ENCODE data around the gene ABHD16B.

Gene ABHD16B

DNA sequence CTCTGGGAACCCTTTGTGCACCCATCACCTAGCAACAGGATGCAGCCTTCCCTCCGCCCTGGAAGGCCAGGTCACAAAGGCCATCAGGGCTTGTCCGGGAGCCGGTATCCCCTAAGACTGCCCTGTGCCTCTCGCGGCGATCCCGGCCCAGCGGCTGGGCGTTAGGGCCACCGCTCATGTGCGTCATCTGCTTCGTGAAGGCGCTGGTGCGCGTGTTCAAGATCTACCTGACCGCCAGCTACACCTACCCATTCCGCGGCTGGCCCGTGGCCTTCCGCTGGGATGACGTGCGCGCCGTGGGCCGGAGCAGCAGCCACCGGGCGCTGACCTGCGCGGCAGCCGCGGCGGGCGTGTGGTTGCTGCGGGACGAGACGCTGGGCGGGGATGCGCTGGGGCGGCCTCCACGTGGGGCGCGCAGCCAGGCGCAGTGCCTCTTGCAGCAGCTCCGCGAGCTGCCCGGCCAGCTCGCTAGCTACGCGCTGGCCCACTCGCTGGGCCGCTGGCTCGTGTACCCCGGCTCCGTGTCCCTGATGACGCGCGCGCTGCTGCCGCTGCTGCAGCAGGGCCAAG is at the start of gene ABHD16B:
ABHD16B (plus strand) TSS at position 134 of the 570 bp plus-strand sequence; CDS start at position 177, 43 bp downstream.
- H3K9ac ChIP-seq (ENCODE audit: low read length in 5 of 5): no peak within 1 kb of the TSS
- no peaks in the 10 kb centered on the region for H3K9me3 ChIP-seq (ENCODE audit: control insufficient read depth in 5 of 5, low read length in 5 of 5)
- peaks cover 0 to 16% (median 11%) of the 10 kb centered on the region in 5 donors for H3K36me3 ChIP-seq (ENCODE audit: control insufficient read depth in 5 of 5, insufficient read depth in 5 of 5, low read length in 5 of 5)
- peaks cover 0 to 21% (median 10%) of the 10 kb centered on the region in 5 donors for H3K27me3 ChIP-seq (ENCODE audit: control insufficient read depth in 5 of 5, insufficient read depth in 4 of 5, low read length in 5 of 5)
- H3K27ac ChIP-seq (ENCODE audit: low read depth, low read length): no peak within 1 kb of the TSS
- H3K4me3 ChIP-seq (ENCODE audit: low read depth in 1 of 5, low read length in 5 of 5): no peak within 1 kb of the TSS
- peaks cover 14 to 77% (median 58%) of the 10 kb centered on the region in 5 donors for H3K4me1 ChIP-seq (ENCODE audit: control insufficient read depth in 5 of 5, insufficient read depth in 5 of 5, low read length in 5 of 5)

DNA sequence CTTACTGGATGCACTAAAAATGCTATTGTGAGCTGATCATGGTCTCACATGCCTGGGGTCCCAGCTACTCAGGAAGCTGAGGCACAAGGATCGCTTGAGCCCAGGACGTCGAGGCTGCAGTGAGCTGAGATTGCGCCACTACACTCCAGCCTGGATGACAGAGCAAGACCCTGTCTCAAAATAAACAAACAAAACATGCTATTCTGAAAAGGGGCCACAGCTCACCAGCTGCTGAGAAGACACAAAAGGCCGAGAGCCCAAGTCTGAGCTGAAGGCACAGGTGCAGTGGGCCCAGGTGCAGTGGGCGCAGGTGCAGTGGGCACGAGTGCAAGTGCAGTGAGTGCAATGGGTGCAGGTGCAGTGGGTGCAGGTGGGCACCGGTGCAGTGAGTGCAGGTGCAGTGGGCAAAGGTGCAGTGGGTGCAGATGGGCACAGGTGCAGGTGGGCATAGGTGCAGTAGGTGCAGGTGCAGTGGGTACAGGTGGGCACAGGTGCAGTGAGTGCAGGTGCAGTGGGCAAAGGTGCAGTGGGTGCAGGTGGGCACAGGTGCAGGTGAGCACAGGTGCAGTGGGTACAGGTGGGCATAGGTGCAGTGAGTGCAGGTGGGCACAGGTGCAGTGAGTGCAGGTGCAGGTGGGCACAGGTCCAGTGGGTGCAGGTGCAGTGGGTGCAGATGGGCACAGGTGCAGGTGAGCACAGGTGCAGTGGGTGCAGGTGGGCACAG is 46.2 kb upstream of the ABHD16B start:
- H3K27me3 ChIP-seq (ENCODE audit: control insufficient read depth in 5 of 5, insufficient read depth in 4 of 5, low read length in 5 of 5): no peaks in the 10 kb centered on the region
- H3K4me1 ChIP-seq (ENCODE audit: control insufficient read depth in 5 of 5, insufficient read depth in 5 of 5, low read length in 5 of 5): peaks cover 0 to 39% (median 10%) of the 10 kb centered on the region in 5 donors
- H3K27ac ChIP-seq (ENCODE audit: low read depth, low read length): no peak overlapping the region
- peak overlapping the region in 1 of 5 donors; percentile 6 for H3K4me3 ChIP-seq (ENCODE audit: low read depth in 1 of 5, low read length in 5 of 5)
- H3K36me3 ChIP-seq (ENCODE audit: control insufficient read depth in 5 of 5, insufficient read depth in 5 of 5, low read length in 5 of 5): peaks cover 0 to 11% (median 8%) of the 10 kb centered on the region in 5 donors
- no peak overlapping the region for H3K9ac ChIP-seq (ENCODE audit: low read length in 5 of 5)
- H3K9me3 ChIP-seq (ENCODE audit: control insufficient read depth in 5 of 5, low read length in 5 of 5): no peaks in the 10 kb centered on the region

DNA sequence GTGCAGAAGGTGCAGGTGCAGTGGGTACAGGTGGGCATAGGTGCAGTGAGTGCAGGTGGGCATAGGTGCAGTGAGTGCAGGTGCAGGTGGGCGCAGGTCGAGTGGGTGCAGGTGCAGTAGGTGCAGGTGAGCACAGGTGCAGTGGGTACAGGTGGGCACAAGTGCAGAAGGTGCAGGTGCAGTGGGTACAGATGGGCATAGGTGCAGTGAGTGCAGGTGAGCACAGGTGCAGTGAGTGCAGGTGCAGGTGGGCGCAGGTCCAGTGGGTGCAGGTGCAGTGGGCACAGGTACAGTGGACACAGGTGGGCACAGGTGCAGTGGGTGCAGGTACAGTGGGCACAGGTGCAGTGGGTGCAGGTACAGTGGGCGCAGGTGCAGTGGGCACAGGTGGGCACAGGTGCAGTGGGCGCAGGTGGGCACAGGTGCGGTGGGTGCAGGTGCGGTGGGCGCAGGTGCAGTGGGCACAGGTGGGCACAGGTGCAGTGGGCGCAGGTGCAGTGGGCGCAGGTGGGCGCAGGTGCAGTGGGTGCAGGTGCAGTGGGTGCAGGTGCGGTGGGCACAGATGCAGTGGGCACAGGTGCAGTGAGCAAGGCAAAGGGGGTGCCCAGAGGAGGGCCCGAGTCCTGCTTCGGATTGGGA is 45.6 kb upstream of the ABHD16B start:
- Histone ChIP-seq H3K36me3 (ENCODE audit: control insufficient read depth in 5 of 5, insufficient read depth in 5 of 5, low read length in 5 of 5) (peaks cover 0 to 11% (median 8%) of the 10 kb centered on the region in 5 donors), H3K9me3 (ENCODE audit: control insufficient read depth in 5 of 5, low read length in 5 of 5) (no peaks in the 10 kb centered on the region), H3K9ac (ENCODE audit: low read length in 5 of 5) (no peak overlapping the region), H3K4me3 (ENCODE audit: low read depth in 1 of 5, low read length in 5 of 5) (peak overlapping the region in 1 of 5 donors; percentile 6), H3K27me3 (ENCODE audit: control insufficient read depth in 5 of 5, insufficient read depth in 4 of 5, low read length in 5 of 5) (no peaks in the 10 kb centered on the region), H3K4me1 (ENCODE audit: control insufficient read depth in 5 of 5, insufficient read depth in 5 of 5, low read length in 5 of 5) (peaks cover 0 to 38% (median 11%) of the 10 kb centered on the region in 5 donors), H3K27ac (ENCODE audit: low read depth, low read length) (no peak overlapping the region)

DNA sequence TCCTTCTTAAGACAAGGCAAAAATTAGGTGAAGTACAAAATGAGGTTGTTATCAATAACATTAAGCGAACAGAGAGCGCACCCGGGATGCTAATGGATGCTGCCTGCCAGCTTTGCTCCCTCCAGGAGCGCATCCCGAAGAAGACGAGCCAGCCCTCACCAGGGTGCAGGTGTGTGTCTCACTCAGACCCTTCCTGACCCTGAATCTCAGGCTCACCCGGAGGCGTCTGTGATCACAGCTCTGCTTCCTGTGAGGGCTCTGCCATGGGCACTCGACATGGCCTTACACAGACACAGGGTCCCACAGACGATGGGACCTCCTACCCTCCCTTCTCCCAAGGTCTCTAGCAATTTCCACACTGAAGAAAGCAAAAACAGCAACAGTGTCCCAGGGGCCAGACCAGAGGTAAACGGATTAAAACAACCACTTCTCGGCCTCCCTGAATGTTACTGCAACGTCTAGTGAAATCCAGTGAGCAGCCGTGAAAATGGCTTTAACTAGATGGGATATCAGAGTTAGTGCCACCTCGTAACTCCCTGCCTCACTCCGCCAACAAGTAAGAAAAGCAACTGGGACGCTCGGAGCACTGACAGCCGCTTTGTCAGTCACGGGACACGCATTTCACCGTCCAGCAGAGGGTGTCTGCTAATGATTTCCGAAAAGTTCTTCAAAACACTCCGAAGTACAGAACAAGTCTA is 41.9 kb upstream of the ABHD16B start:
- peaks cover 0 to 53% (median 15%) of the 10 kb centered on the region in 5 donors for H3K4me1 ChIP-seq (ENCODE audit: control insufficient read depth in 5 of 5, insufficient read depth in 5 of 5, low read length in 5 of 5)
- peak overlapping the region in 2 of 5 donors; percentile 30 to 53 for H3K9ac ChIP-seq (ENCODE audit: low read length in 5 of 5)
- H3K4me3 ChIP-seq (ENCODE audit: low read depth in 1 of 5, low read length in 5 of 5): peak overlapping the region; percentile 22 to 61 (median 42)
- H3K27ac ChIP-seq (ENCODE audit: low read depth, low read length): no peak overlapping the region
- no peaks in the 10 kb centered on the region for H3K9me3 ChIP-seq (ENCODE audit: control insufficient read depth in 5 of 5, low read length in 5 of 5)
- H3K36me3 ChIP-seq (ENCODE audit: control insufficient read depth in 5 of 5, insufficient read depth in 5 of 5, low read length in 5 of 5): peaks cover 0 to 11% (median 8%) of the 10 kb centered on the region in 5 donors
- peaks cover 0 to 2% (median 0%) of the 10 kb centered on the region in 5 donors for H3K27me3 ChIP-seq (ENCODE audit: control insufficient read depth in 5 of 5, insufficient read depth in 4 of 5, low read length in 5 of 5)

DNA sequence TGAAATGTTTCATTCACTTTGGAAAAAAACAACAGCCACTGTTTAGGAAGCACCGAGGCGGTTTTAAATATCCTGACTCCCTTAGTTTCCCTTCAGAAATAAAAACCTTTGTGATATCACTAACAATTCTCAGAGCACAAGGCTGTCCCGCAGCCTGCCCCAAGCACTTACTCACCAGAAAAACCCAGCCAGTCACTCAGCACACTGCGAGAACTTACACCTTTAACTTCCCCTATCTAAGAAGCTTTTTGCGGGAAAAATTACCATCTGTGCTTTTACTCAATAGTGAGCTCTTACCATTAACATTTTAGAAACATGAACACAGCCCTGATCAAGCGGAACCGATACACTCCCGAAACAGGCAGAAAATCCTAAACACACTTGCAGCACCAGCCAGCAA is 39.5 kb upstream of the ABHD16B start:
- peaks cover 0 to 6% (median 1%) of the 10 kb centered on the region in 5 donors for H3K27me3 ChIP-seq (ENCODE audit: control insufficient read depth in 5 of 5, insufficient read depth in 4 of 5, low read length in 5 of 5)
- H3K9me3 ChIP-seq (ENCODE audit: control insufficient read depth in 5 of 5, low read length in 5 of 5): no peaks in the 10 kb centered on the region
- no peak overlapping the region for H3K27ac ChIP-seq (ENCODE audit: low read depth, low read length)
- peaks cover 3 to 51% (median 11%) of the 10 kb centered on the region in 5 donors for H3K4me1 ChIP-seq (ENCODE audit: control insufficient read depth in 5 of 5, insufficient read depth in 5 of 5, low read length in 5 of 5)
- H3K36me3 ChIP-seq (ENCODE audit: control insufficient read depth in 5 of 5, insufficient read depth in 5 of 5, low read length in 5 of 5): peaks cover 0 to 6% (median 3%) of the 10 kb centered on the region in 5 donors
- H3K4me3 ChIP-seq (ENCODE audit: low read depth in 1 of 5, low read length in 5 of 5): no peak overlapping the region
- no peak overlapping the region for H3K9ac ChIP-seq (ENCODE audit: low read length in 5 of 5)

DNA sequence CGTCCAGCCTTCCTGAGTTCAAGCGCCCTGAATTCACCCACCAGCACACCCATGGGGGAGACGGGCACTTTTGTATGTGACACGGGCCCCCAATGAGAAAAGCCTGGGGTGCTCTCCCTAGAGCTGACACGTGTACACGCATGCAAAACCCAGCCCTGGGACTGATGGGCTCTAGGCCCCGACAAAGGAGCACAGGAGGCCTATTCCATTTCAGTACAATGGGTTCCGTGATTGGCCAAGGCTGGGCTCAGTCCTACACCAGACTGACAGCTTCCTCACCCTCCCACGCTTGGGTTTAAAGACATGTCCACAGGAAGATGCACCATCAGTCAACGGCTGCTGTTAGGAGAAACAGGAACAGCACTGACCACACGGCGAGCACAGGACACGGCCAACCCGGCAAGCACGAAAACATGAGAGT is 39.0 kb upstream of the ABHD16B start:
- Histone ChIP-seq H3K27ac (ENCODE audit: low read depth, low read length) (no peak overlapping the region), H3K36me3 (ENCODE audit: control insufficient read depth in 5 of 5, insufficient read depth in 5 of 5, low read length in 5 of 5) (peaks cover 0 to 6% (median 3%) of the 10 kb centered on the region in 5 donors), H3K4me1 (ENCODE audit: control insufficient read depth in 5 of 5, insufficient read depth in 5 of 5, low read length in 5 of 5) (peaks cover 3 to 54% (median 11%) of the 10 kb centered on the region in 5 donors), H3K9me3 (ENCODE audit: control insufficient read depth in 5 of 5, low read length in 5 of 5) (no peaks in the 10 kb centered on the region), H3K27me3 (ENCODE audit: control insufficient read depth in 5 of 5, insufficient read depth in 4 of 5, low read length in 5 of 5) (peaks cover 0 to 6% (median 3%) of the 10 kb centered on the region in 5 donors), H3K9ac (ENCODE audit: low read length in 5 of 5) (no peak overlapping the region), H3K4me3 (ENCODE audit: low read depth in 1 of 5, low read length in 5 of 5) (no peak overlapping the region)

DNA sequence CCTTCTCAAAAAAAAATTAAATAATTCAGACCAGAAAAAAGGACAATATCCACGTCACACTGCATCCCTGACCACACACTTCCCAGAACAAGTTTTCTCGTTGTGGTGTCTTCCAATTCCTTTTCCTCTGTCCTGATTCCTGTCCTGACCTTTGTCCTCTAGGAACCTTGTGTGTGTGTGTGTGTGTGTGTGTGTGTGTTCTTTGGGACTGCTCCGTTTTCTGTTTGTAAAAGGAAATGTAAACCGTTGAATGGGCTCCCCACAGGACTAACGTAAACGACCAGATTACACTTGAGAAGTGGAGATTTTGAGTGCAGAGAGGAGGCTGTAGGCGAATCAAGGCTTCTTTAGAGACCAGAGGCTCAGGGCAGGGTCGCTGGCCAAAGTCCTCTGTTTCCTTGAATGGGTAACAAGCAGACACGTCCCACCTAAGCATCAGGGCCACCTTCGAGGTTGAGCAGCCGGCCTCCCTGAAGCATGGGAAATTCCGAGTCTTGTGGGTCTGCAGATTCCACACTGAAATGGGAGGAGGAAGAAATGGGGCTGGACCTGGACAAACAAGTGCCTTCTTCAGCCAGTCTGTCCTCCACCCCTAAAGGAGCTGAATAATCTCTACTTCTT is 37.5 kb upstream of the ABHD16B start:
- no peaks in the 10 kb centered on the region for H3K9me3 ChIP-seq (ENCODE audit: control insufficient read depth in 5 of 5, low read length in 5 of 5)
- H3K36me3 ChIP-seq (ENCODE audit: control insufficient read depth in 5 of 5, insufficient read depth in 5 of 5, low read length in 5 of 5): peaks cover 0 to 3% (median 0%) of the 10 kb centered on the region in 5 donors
- H3K4me1 ChIP-seq (ENCODE audit: control insufficient read depth in 5 of 5, insufficient read depth in 5 of 5, low read length in 5 of 5): peaks cover 3 to 65% (median 11%) of the 10 kb centered on the region in 5 donors
- no peak overlapping the region for H3K4me3 ChIP-seq (ENCODE audit: low read depth in 1 of 5, low read length in 5 of 5)
- H3K27me3 ChIP-seq (ENCODE audit: control insufficient read depth in 5 of 5, insufficient read depth in 4 of 5, low read length in 5 of 5): peaks cover 0 to 9% (median 3%) of the 10 kb centered on the region in 5 donors
- peak overlapping the region; percentile 13 for H3K27ac ChIP-seq (ENCODE audit: low read depth, low read length)
- H3K9ac ChIP-seq (ENCODE audit: low read length in 5 of 5): no peak overlapping the region

DNA sequence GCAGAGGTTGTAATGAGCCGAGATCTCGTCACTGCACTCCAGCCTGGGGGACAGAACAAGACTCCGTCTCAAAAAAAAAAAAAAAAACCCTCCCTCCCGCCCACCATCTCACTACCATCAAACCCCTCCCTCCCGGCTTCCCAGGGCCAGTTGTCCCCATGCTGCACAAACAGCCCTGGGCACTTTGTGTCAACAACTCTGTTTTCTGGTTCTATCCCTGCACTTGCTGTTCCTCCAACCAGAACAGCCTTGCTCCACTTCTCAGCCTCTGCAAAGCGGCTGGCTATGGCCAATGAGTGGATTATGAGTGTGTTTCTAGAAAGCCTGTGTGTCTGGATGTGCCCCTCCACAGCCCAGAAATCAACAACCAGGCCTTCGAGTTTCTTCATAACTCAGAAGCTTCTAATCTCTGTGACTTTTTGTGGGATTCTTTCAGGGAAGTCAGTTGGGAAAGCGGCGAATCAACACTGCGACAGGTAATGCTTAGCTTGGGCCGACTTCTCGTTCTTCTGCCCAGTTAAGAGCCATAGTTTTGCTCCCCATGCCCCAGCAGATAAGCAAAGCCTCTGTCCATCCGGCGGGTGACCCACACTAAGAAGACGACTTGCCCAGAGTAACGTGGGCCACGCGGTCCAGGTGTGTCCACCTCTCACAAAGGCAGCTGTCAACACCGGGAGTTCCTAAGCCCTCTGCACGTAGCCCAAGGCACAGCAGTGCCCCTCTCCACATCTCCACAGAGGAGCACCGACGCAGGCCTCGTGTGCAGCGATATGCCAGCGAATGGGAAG is 35.8 kb upstream of the ABHD16B start:
- peaks cover 5 to 66% (median 12%) of the 10 kb centered on the region in 5 donors for H3K4me1 ChIP-seq (ENCODE audit: control insufficient read depth in 5 of 5, insufficient read depth in 5 of 5, low read length in 5 of 5)
- H3K27ac ChIP-seq (ENCODE audit: low read depth, low read length): no peak overlapping the region
- no peak overlapping the region for H3K4me3 ChIP-seq (ENCODE audit: low read depth in 1 of 5, low read length in 5 of 5)
- H3K36me3 ChIP-seq (ENCODE audit: control insufficient read depth in 5 of 5, insufficient read depth in 5 of 5, low read length in 5 of 5): peaks cover 0 to 3% (median 0%) of the 10 kb centered on the region in 5 donors
- H3K27me3 ChIP-seq (ENCODE audit: control insufficient read depth in 5 of 5, insufficient read depth in 4 of 5, low read length in 5 of 5): peaks cover 0 to 18% (median 3%) of the 10 kb centered on the region in 5 donors
- H3K9me3 ChIP-seq (ENCODE audit: control insufficient read depth in 5 of 5, low read length in 5 of 5): no peaks in the 10 kb centered on the region
- H3K9ac ChIP-seq (ENCODE audit: low read length in 5 of 5): no peak overlapping the region

DNA sequence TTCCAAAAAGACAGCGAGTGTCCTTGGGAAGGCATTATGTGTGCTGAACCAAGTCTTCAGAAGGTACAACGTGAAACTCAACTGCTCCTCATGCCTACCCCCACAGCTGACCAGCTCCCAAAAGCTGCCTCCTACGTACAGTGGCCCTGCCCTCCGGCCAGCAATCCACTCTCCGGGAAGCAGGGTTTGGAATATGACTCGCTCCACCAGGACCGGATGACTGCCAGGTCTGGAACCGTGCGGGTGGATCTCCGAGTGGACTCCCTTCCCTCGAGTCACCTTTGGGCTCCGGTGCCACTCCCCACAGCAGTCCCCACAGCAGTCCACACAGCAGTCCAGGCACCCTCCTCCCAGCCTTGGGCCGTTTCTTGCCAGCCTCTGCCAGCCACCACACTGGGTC is 34.5 kb upstream of the ABHD16B start:
- no peak overlapping the region for H3K27ac ChIP-seq (ENCODE audit: low read depth, low read length)
- H3K36me3 ChIP-seq (ENCODE audit: control insufficient read depth in 5 of 5, insufficient read depth in 5 of 5, low read length in 5 of 5): peaks cover 0 to 3% (median 0%) of the 10 kb centered on the region in 5 donors
- H3K9ac ChIP-seq (ENCODE audit: low read length in 5 of 5): peak overlapping the region in 1 of 5 donors; percentile 11

More for the DNA sequence above, 34.5 kb upstream of the ABHD16B start:
- Histone ChIP-seq H3K4me1 (ENCODE audit: control insufficient read depth in 5 of 5, insufficient read depth in 5 of 5, low read length in 5 of 5) (peaks cover 5 to 66% (median 13%) of the 10 kb centered on the region in 5 donors), H3K4me3 (ENCODE audit: low read depth in 1 of 5, low read length in 5 of 5) (peak overlapping the region in 3 of 5 donors; percentile 40 to 45 (median 40)), H3K27me3 (ENCODE audit: control insufficient read depth in 5 of 5, insufficient read depth in 4 of 5, low read length in 5 of 5) (peaks cover 0 to 18% (median 3%) of the 10 kb centered on the region in 5 donors), H3K9me3 (ENCODE audit: control insufficient read depth in 5 of 5, low read length in 5 of 5) (no peaks in the 10 kb centered on the region)

Data from subcutaneous abdominal adipose tissue (tissue), 5 donors.